ENCODE results near the gene NOL9.
A peak's percentile ranks its signal among the peaks of the same experiment; 100 is the strongest.
"Not testable (repeated sequence)": the region's sequence is repeated elsewhere in the genome, so short reads cannot be mapped to it uniquely, and the experiment has no call there.

The NOL9 gene

DNA sequence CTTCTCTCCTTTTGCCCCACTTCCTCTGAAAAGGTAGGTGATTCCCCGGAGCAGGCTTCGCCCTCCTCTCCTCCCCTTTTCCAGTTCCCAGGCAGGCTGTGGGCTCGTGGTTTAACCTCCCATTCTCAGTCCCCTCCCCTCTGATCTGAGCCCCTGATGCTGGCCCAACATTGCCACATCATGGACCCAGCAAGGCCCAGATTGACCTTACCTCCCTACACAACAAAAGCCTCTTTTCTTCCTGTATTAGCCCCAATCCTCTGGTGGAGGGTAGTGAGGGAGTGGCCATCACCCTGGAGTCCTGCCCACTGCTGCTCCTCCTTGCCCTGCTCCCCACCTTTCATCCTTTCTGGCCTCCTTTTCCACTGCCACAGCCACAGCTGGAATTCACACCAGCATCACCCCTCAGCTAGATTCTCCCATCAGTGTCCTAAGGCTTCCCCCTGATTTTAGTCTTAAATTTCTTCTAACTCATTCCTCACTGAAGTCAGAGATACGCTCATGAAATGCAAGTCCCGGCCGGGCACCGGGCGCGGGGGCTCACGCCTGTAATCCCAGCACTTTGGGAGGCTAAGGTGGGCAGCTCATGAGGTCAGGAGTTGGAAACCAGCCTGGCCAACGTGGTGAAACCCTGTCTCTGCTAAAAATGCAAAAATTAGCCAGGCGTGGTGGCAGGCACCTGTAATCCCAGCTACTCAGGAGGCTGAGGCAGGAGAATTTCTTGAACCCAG is 18.5 kb upstream of the NOL9 start:
- Histone ChIP-seq H3K9me3 (ENCODE audit: control insufficient read depth in 2 of 2, low read length in 2 of 2) (no peaks in the 10 kb centered on the region), H3K36me3 (ENCODE audit: control insufficient read depth in 2 of 2, insufficient read depth in 2 of 2, low read length in 2 of 2) (no peaks in the 10 kb centered on the region), H3K27ac (ENCODE audit: low read depth in 2 of 2, low read length in 2 of 2) (no peak overlapping the region), H3K9ac (ENCODE audit: low read depth in 1 of 2, low read length in 2 of 2) (no peak overlapping the region), H3K4me1 (ENCODE audit: control insufficient read depth in 2 of 2, insufficient read depth in 2 of 2, low read length in 2 of 2) (no peaks in the 10 kb centered on the region), H3K27me3 (ENCODE audit: control insufficient read depth in 2 of 2, insufficient read depth in 2 of 2, low read length in 2 of 2) (no peaks in the 10 kb centered on the region), H3K4me3 (ENCODE audit: low read length in 2 of 2) (no peak overlapping the region)

GRCh38 chr1:6570987-6571386 is 16.7 kb upstream of the NOL9 start:
- Histone ChIP-seq H3K27ac (ENCODE audit: low read depth in 2 of 2, low read length in 2 of 2) (no peak overlapping the region), H3K4me1 (ENCODE audit: control insufficient read depth in 2 of 2, insufficient read depth in 2 of 2, low read length in 2 of 2) (no peaks in the 10 kb centered on the region), H3K4me3 (ENCODE audit: low read length in 2 of 2) (no peak overlapping the region), H3K9me3 (ENCODE audit: control insufficient read depth in 2 of 2, low read length in 2 of 2) (no peaks in the 10 kb centered on the region), H3K27me3 (ENCODE audit: control insufficient read depth in 2 of 2, insufficient read depth in 2 of 2, low read length in 2 of 2) (peaks cover 0 to under 1% of the 10 kb centered on the region in 2 donors), H3K36me3 (ENCODE audit: control insufficient read depth in 2 of 2, insufficient read depth in 2 of 2, low read length in 2 of 2) (no peaks in the 10 kb centered on the region), H3K9ac (ENCODE audit: low read depth in 1 of 2, low read length in 2 of 2) (no peak overlapping the region)

- no peak overlapping the region for H3K27ac ChIP-seq (ENCODE audit: low read depth in 2 of 2, low read length in 2 of 2)
- no peaks in the 10 kb centered on the region for H3K36me3 ChIP-seq (ENCODE audit: control insufficient read depth in 2 of 2, insufficient read depth in 2 of 2, low read length in 2 of 2)
- H3K4me1 ChIP-seq (ENCODE audit: control insufficient read depth in 2 of 2, insufficient read depth in 2 of 2, low read length in 2 of 2) = no peaks in the 10 kb centered on the region
- H3K9me3 ChIP-seq (ENCODE audit: control insufficient read depth in 2 of 2, low read length in 2 of 2) = no peaks in the 10 kb centered on the region
- H3K27me3 ChIP-seq (ENCODE audit: control insufficient read depth in 2 of 2, insufficient read depth in 2 of 2, low read length in 2 of 2) = peaks cover 0 to 4% of the 10 kb centered on the region in 2 donors
- no peak overlapping the region for H3K9ac ChIP-seq (ENCODE audit: low read depth in 1 of 2, low read length in 2 of 2)
- no peak overlapping the region for H3K4me3 ChIP-seq (ENCODE audit: low read length in 2 of 2)
These were observed 15.8 kb upstream of the NOL9 start for GRCh38 chr1:6570100-6570499.

GRCh38 chr1:6569033-6569432 is 14.7 kb upstream of the NOL9 start:
- no peak overlapping the region for H3K27ac ChIP-seq (ENCODE audit: low read depth in 2 of 2, low read length in 2 of 2)
- H3K9ac ChIP-seq (ENCODE audit: low read depth in 1 of 2, low read length in 2 of 2) = no peak overlapping the region
- H3K4me3 ChIP-seq (ENCODE audit: low read length in 2 of 2) = no peak overlapping the region
- peaks cover 0 to 4% of the 10 kb centered on the region in 2 donors for H3K27me3 ChIP-seq (ENCODE audit: control insufficient read depth in 2 of 2, insufficient read depth in 2 of 2, low read length in 2 of 2)
- no peaks in the 10 kb centered on the region for H3K36me3 ChIP-seq (ENCODE audit: control insufficient read depth in 2 of 2, insufficient read depth in 2 of 2, low read length in 2 of 2)
- no peaks in the 10 kb centered on the region for H3K9me3 ChIP-seq (ENCODE audit: control insufficient read depth in 2 of 2, low read length in 2 of 2)
- H3K4me1 ChIP-seq (ENCODE audit: control insufficient read depth in 2 of 2, insufficient read depth in 2 of 2, low read length in 2 of 2) = no peaks in the 10 kb centered on the region

GRCh38 chr1:6560267-6560666 is 6.0 kb upstream of the NOL9 start:
- H3K27ac ChIP-seq (ENCODE audit: low read depth in 2 of 2, low read length in 2 of 2) = no peak overlapping the region
- H3K4me1 ChIP-seq (ENCODE audit: control insufficient read depth in 2 of 2, insufficient read depth in 2 of 2, low read length in 2 of 2) = no peaks in the 10 kb centered on the region
- H3K4me3 ChIP-seq (ENCODE audit: low read length in 2 of 2) = no peak overlapping the region
- peaks cover 0 to 2% of the 10 kb centered on the region in 2 donors for H3K27me3 ChIP-seq (ENCODE audit: control insufficient read depth in 2 of 2, insufficient read depth in 2 of 2, low read length in 2 of 2)
- H3K9ac ChIP-seq (ENCODE audit: low read depth in 1 of 2, low read length in 2 of 2) = no peak overlapping the region
- H3K36me3 ChIP-seq (ENCODE audit: control insufficient read depth in 2 of 2, insufficient read depth in 2 of 2, low read length in 2 of 2) = no peaks in the 10 kb centered on the region
- H3K9me3 ChIP-seq (ENCODE audit: control insufficient read depth in 2 of 2, low read length in 2 of 2) = no peaks in the 10 kb centered on the region

- not testable (repeated sequence) for H3K9ac ChIP-seq (ENCODE audit: low read depth in 1 of 2, low read length in 2 of 2); H3K9me3 ChIP-seq (ENCODE audit: control insufficient read depth in 2 of 2, low read length in 2 of 2); H3K4me1 ChIP-seq (ENCODE audit: control insufficient read depth in 2 of 2, insufficient read depth in 2 of 2, low read length in 2 of 2); H3K27me3 ChIP-seq (ENCODE audit: control insufficient read depth in 2 of 2, insufficient read depth in 2 of 2, low read length in 2 of 2); H3K36me3 ChIP-seq (ENCODE audit: control insufficient read depth in 2 of 2, insufficient read depth in 2 of 2, low read length in 2 of 2); H3K4me3 ChIP-seq (ENCODE audit: low read length in 2 of 2); H3K27ac ChIP-seq (ENCODE audit: low read depth in 2 of 2, low read length in 2 of 2)
These were observed 4.8 kb upstream of the NOL9 start for GRCh38 chr1:6559161-6559560.

DNA sequence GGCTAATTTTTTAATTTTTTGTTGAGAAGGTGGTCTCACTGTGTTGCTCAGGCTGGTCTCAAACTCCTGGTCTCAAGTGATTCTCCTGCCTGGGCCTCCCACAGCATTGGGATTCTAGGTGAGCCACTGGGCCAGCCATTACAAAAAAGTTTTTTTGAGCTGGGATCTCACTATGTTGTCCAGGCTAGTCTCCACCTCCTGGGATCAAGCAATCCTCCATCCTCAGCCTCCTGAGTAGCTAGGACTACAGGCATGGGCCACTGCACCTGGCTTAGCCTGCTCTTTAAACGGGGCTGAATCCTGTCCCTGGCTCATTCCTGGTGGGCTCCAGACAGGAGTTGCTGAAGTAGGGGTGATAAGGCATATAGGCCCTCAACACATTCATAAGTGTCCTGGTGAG is 3.3 kb upstream of the NOL9 start:
- H3K4me1 ChIP-seq (ENCODE audit: control insufficient read depth in 2 of 2, insufficient read depth in 2 of 2, low read length in 2 of 2) = peaks cover 8 to 13% of the 10 kb centered on the region in 2 donors
- no peaks in the 10 kb centered on the region for H3K9me3 ChIP-seq (ENCODE audit: control insufficient read depth in 2 of 2, low read length in 2 of 2)
- H3K9ac ChIP-seq (ENCODE audit: low read depth in 1 of 2, low read length in 2 of 2) = no peak overlapping the region
- H3K4me3 ChIP-seq (ENCODE audit: low read length in 2 of 2) = no peak overlapping the region
- peaks cover 0 to 2% of the 10 kb centered on the region in 2 donors for H3K27me3 ChIP-seq (ENCODE audit: control insufficient read depth in 2 of 2, insufficient read depth in 2 of 2, low read length in 2 of 2)
- H3K27ac ChIP-seq (ENCODE audit: low read depth in 2 of 2, low read length in 2 of 2) = no peak overlapping the region
- H3K36me3 ChIP-seq (ENCODE audit: control insufficient read depth in 2 of 2, insufficient read depth in 2 of 2, low read length in 2 of 2) = no peaks in the 10 kb centered on the region

DNA sequence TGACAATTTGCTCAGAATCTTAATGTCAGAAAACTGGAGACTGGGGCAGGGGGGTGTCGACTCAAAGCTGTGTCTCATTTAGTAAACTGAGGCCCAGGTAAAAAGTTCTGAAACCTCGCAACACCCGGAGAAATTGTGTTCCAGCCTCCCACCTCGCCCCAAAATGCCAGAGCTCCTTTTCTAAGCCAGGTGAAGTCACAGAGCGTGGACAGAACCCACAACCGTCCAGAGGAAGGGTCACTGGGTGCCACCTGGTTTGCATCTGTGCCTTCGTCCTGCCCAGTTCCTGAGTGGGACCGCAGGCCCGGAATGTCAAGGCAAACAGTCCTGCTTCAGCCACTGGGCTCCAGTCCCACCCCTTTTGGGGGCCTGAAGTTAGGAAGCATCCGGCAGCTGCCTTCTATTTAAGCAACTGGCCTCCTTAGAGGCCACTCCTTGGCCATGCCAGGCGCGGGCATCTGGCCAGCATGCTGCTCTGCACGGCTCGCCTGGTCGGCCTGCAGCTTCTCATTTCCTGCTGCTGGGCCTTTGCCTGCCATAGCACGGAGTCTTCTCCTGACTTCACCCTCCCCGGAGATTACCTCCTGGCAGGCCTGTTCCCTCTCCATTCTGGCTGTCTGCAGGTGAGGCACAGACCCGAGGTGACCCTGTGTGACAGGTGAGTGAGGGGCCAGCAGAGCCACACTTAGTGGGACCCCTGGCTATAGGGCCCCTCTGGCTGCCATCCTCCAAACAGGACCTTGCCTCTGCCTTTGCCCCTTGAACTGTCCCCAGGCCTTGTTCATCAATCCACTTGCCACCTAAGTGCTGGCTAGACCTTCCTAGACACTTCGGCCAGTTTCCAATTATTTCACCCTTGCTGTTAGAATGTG is 830 bp upstream of the NOL9 start, which contains the start of gene TAS1R1:
TSS of gene TAS1R1 (plus strand) at position 401 of the 872 bp plus-strand sequence. CDS start at position 468, 67 bp downstream.
- H3K4me1 ChIP-seq (ENCODE audit: control insufficient read depth in 2 of 2, insufficient read depth in 2 of 2, low read length in 2 of 2) = peaks cover 8 to 16% of the 10 kb centered on the region in 2 donors
- H3K9me3 ChIP-seq (ENCODE audit: control insufficient read depth in 2 of 2, low read length in 2 of 2) = no peaks in the 10 kb centered on the region
- peaks cover 0 to 7% of the 10 kb centered on the region in 2 donors for H3K36me3 ChIP-seq (ENCODE audit: control insufficient read depth in 2 of 2, insufficient read depth in 2 of 2, low read length in 2 of 2)
- H3K4me3 ChIP-seq (ENCODE audit: low read length in 2 of 2) = peak within 1 kb of the TSS; percentile 88 to 91
- H3K27me3 ChIP-seq (ENCODE audit: control insufficient read depth in 2 of 2, insufficient read depth in 2 of 2, low read length in 2 of 2) = no peaks in the 10 kb centered on the region
- peak within 1 kb of the TSS; percentile 79 to 87 for H3K9ac ChIP-seq (ENCODE audit: low read depth in 1 of 2, low read length in 2 of 2)
- peak within 1 kb of the TSS in 1 of 2 donors; percentile 16 for H3K27ac ChIP-seq (ENCODE audit: low read depth in 2 of 2, low read length in 2 of 2)

DNA sequence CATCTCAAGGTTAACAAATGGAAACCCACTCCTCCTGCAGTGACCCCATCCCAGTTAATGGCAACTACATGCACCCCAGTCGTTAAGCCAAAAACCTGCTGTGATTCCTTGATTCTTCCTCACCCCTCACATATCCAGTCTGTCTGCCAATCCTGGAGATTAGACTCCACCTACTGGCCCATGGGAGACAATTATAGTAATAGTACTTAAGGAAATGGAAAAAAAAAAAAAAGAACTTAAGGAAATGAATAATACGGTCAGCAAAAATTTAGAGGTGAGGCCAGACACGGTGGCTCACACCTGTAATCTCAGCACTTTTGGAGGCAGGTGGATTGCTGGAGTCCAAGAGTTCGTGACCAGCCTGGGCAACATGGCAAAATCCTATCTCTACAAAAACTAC is 7.0 kb downstream of the NOL9 start:
- Histone ChIP-seq H3K27ac (ENCODE audit: low read depth in 2 of 2, low read length in 2 of 2) (no peak overlapping the region), H3K27me3 (ENCODE audit: control insufficient read depth in 2 of 2, insufficient read depth in 2 of 2, low read length in 2 of 2) (no peaks in the 10 kb centered on the region), H3K9me3 (ENCODE audit: control insufficient read depth in 2 of 2, low read length in 2 of 2) (no peaks in the 10 kb centered on the region), H3K9ac (ENCODE audit: low read depth in 1 of 2, low read length in 2 of 2) (no peak overlapping the region), H3K36me3 (ENCODE audit: control insufficient read depth in 2 of 2, insufficient read depth in 2 of 2, low read length in 2 of 2) (peaks cover 42 to 55% of the 10 kb centered on the region in 2 donors), H3K4me3 (ENCODE audit: low read length in 2 of 2) (no peak overlapping the region), H3K4me1 (ENCODE audit: control insufficient read depth in 2 of 2, insufficient read depth in 2 of 2, low read length in 2 of 2) (peaks cover 0 to 3% of the 10 kb centered on the region in 2 donors)

DNA sequence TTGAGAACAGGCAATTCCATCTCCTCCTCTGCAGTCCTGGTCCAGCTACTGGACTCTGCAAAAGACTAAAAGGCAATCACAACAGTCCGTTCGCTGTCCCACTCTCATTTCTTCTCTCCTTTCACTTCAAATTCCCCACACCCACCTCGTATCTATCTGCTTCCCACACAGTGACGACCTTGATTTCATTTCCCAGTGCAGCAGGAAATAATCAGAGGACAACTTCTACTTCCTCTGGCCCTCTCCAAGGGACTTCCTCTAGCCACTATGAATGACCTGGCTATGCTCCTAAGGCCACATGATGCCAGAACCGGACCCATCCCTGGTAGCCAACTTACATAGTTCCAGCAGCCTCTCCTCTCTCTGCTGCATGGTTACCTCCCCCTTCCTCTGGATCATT is 8.0 kb downstream of the NOL9 start:
- peaks cover 42 to 64% of the 10 kb centered on the region in 2 donors for H3K36me3 ChIP-seq (ENCODE audit: control insufficient read depth in 2 of 2, insufficient read depth in 2 of 2, low read length in 2 of 2)
- H3K9ac ChIP-seq (ENCODE audit: low read depth in 1 of 2, low read length in 2 of 2) = no peak overlapping the region
- H3K9me3 ChIP-seq (ENCODE audit: control insufficient read depth in 2 of 2, low read length in 2 of 2) = no peaks in the 10 kb centered on the region
- H3K27me3 ChIP-seq (ENCODE audit: control insufficient read depth in 2 of 2, insufficient read depth in 2 of 2, low read length in 2 of 2) = no peaks in the 10 kb centered on the region
- H3K4me1 ChIP-seq (ENCODE audit: control insufficient read depth in 2 of 2, insufficient read depth in 2 of 2, low read length in 2 of 2) = no peaks in the 10 kb centered on the region
- H3K27ac ChIP-seq (ENCODE audit: low read depth in 2 of 2, low read length in 2 of 2) = no peak overlapping the region
- H3K4me3 ChIP-seq (ENCODE audit: low read length in 2 of 2) = no peak overlapping the region
